Activated T-cell treated with anti-CD3 and anti-CD28 coated beads, Interleukin-2, amount 50 U/mL, for 72 hours (primary cell): ENCODE measurements around the gene TSPAN31. TPM values are rescaled to one million over a fixed set of nuclear protein-coding genes. Genes with fewer than 3 reads are reported as not detected.
A peak's percentile ranks its signal among the peaks of the same experiment; 100 is the strongest.

ENCODE experiments used
- ATAC-seq, 2 donors: fragments of 150-1000 bp; cut with Tn5 transposase; replicated peaks in 1 of 2; 2 replicates each; pipeline ENCODE4 v1.10.0; 2021; ENCODE audit warnings: moderate library complexity in 2 of 2, mild to moderate bottlenecking in 1 of 2
- DNase-seq, 2 donors: peaks; one replicate each; pipeline ENCODE4 v3.0.0; 2021 to 2022; ENCODE audit warnings: mixed read lengths in 1 of 2
- H3K27ac Mint-ChIP-seq: one replicate; pipeline ENCODE4 v1.8.0; 2022; ENCODE audit warnings: mild to moderate bottlenecking, moderate library complexity, mixed read lengths
- H3K27me3 Mint-ChIP-seq: one replicate; pipeline ENCODE4 v1.8.0; 2022; ENCODE audit warnings: low read depth, mixed read lengths
- H3K36me3 Mint-ChIP-seq, 2 donors: one replicate each; pipeline ENCODE4 v1.8.0; 2022; ENCODE audit warnings: mixed read lengths in 2 of 2, mild to moderate bottlenecking in 1 of 2; ENCODE audit not compliant: insufficient read depth in 2 of 2
- H3K4me1 Mint-ChIP-seq: one replicate; pipeline ENCODE4 v1.8.0; 2022; ENCODE audit warnings: low read depth, mixed read lengths
- H3K4me3 Mint-ChIP-seq, 2 donors: one replicate each; pipeline ENCODE4 v1.8.0; 2022; ENCODE audit warnings: mild to moderate bottlenecking in 2 of 2, mixed read lengths in 2 of 2, moderate library complexity in 2 of 2
- H3K9me3 Mint-ChIP-seq, 2 donors: one replicate each; pipeline ENCODE4 v1.8.0; 2022; ENCODE audit warnings: mixed read lengths in 2 of 2
- total RNA-seq, 2 donors: library from RNA; stranded (reverse); gene quantifications; one replicate each; pipeline ENCODE4 v1.2.3, GENCODE V29; 2022

The TSPAN31 gene
- total RNA-seq, 2 donors from 2014 or later: 18.2 to 19.6 TPM

GRCh38 chr12:57775044-57775443 lies 30.2 kb downstream of the TSPAN31 start:
- Mint-ChIP-seq H3K4me1 (peaks cover 32% of the 10 kb centered on the region), H3K27me3 (no peaks in the 10 kb centered on the region), H3K36me3 (peaks cover 6 to 11% of the 10 kb centered on the region in 2 donors), H3K9me3 (no peaks in the 10 kb centered on the region), H3K4me3 (no peak overlapping the region), H3K27ac (no peak overlapping the region)
- DNase-seq (no peak), ATAC-seq (no peak)

- H3K27me3 Mint-ChIP-seq: no peaks in the 10 kb centered on the region
- peaks cover 6 to 8% of the 10 kb centered on the region in 2 donors for H3K36me3 Mint-ChIP-seq
- DNase-seq: no peak
- no peak overlapping the region for H3K4me3 Mint-ChIP-seq
- H3K27ac Mint-ChIP-seq: no peak overlapping the region
- peaks cover 25% of the 10 kb centered on the region for H3K4me1 Mint-ChIP-seq
- no peak for ATAC-seq
- H3K9me3 Mint-ChIP-seq: no peaks in the 10 kb centered on the region
Measured at GRCh38 chr12:57775563-57776246, 30.9 kb downstream of the TSPAN31 start.

GRCh38 chr12:57776247-57776587 lies 31.4 kb downstream of the TSPAN31 start:
- H3K36me3 Mint-ChIP-seq: peaks cover 6 to 8% of the 10 kb centered on the region in 2 donors
- no peak overlapping the region for H3K4me3 Mint-ChIP-seq
- H3K9me3 Mint-ChIP-seq: no peaks in the 10 kb centered on the region
- H3K27ac Mint-ChIP-seq: no peak overlapping the region
- peaks cover 20% of the 10 kb centered on the region for H3K4me1 Mint-ChIP-seq
- DNase-seq (no peak), ATAC-seq (no peak)
- H3K27me3 Mint-ChIP-seq: no peaks in the 10 kb centered on the region

DNA sequence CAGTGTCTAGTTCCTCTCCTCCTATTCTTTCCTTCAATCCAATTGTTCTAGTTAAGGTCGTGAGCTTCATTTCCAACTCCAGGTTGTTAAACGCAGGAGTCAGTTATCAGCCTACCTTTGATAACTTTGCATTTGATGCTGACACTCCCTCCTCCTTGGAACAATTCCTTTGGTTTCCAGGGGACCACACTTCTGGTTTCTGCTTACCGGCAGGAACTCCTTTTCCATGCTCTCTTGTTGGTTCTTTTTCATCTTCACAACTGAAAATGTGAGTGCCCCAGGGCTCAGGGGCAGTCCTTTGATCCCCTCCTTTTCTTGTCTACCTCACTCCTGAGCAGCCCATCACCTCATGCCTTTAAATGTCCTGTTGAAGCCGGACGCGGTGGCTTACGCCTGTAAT lies 32.5 kb downstream of the TSPAN31 start:
- Mint-ChIP-seq H3K4me1 (peaks cover 22% of the 10 kb centered on the region), H3K9me3 (no peaks in the 10 kb centered on the region)
- ATAC-seq: no peak

GRCh38 chr12:57777911-57778310 lies 33.1 kb downstream of the TSPAN31 start:
- Mint-ChIP-seq H3K4me3 (no peak overlapping the region), H3K27me3 (no peaks in the 10 kb centered on the region), H3K27ac (no peak overlapping the region), H3K36me3 (peaks cover 6% of the 10 kb centered on the region in 2 donors), H3K4me1 (peaks cover 24% of the 10 kb centered on the region), H3K9me3 (no peaks in the 10 kb centered on the region)
- no peak for ATAC-seq
- DNase-seq: no peak

More for the DNA sequence above, 32.5 kb downstream of the TSPAN31 start:
- DNase-seq: no peak
- Mint-ChIP-seq H3K36me3 (peaks cover 3 to 6% of the 10 kb centered on the region in 2 donors), H3K27me3 (no peaks in the 10 kb centered on the region), H3K4me3 (no peak overlapping the region), H3K27ac (no peak overlapping the region)

- peaks cover 20% of the 10 kb centered on the region for H3K4me1 Mint-ChIP-seq
- no peaks in the 10 kb centered on the region for H3K9me3 Mint-ChIP-seq
- DNase-seq: no peak
- no peak overlapping the region for H3K4me3 Mint-ChIP-seq
- peak overlapping the region; percentile 17 for H3K27ac Mint-ChIP-seq
- no peaks in the 10 kb centered on the region for H3K27me3 Mint-ChIP-seq
- no peak for ATAC-seq
- peaks cover 6 to 11% of the 10 kb centered on the region in 2 donors for H3K36me3 Mint-ChIP-seq
Measured at GRCh38 chr12:57779736-57780135, 34.9 kb downstream of the TSPAN31 start.

DNA sequence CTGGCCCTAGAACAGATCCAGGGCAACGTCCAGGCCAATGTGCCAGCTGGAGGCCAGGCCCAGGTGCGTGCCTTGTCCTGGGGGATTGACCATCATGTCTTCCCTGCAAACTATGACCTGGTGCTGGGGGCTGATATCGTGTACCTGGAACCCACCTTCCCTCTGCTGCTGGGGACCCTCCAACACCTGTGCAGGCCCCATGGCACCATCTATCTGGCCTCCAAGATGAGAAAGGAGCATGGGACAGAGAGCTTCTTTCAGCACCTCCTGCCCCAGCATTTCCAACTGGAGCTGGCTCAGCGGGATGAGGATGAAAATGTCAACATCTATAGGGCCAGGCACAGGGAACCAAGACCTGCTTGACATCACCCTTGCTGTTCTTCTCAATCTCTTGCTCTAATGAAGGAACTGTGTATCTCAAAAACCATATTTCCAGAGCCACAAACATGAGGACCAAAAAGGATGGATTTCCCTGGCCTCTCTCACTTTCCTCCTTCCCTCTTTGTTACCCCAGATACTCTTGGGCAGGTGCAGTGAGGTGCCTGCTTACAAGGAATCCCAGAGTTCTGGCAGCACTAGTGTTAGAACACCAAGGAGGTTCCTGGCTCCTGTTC lies 35.6 kb downstream of the TSPAN31 start:
- peaks cover 6 to 11% of the 10 kb centered on the region in 2 donors for H3K36me3 Mint-ChIP-seq
- peaks cover 20% of the 10 kb centered on the region for H3K4me1 Mint-ChIP-seq
- H3K27ac Mint-ChIP-seq: no peak overlapping the region
- no peak overlapping the region for H3K4me3 Mint-ChIP-seq
- ATAC-seq (no peak), DNase-seq (no peak)
- H3K9me3 Mint-ChIP-seq: no peaks in the 10 kb centered on the region
- no peaks in the 10 kb centered on the region for H3K27me3 Mint-ChIP-seq

- Mint-ChIP-seq H3K9me3 (no peaks in the 10 kb centered on the region), H3K36me3 (peaks cover 1 to 13% of the 10 kb centered on the region in 2 donors), H3K27me3 (no peaks in the 10 kb centered on the region), H3K4me3 (no peak overlapping the region), H3K27ac (peak overlapping the region; percentile 97), H3K4me1 (peaks cover 20% of the 10 kb centered on the region)
- DNase-seq (no peak), ATAC-seq (no peak)
Measured at GRCh38 chr12:57781244-57781643, 36.4 kb downstream of the TSPAN31 start.

GRCh38 chr12:57781801-57782200 lies 37.0 kb downstream of the TSPAN31 start:
- ATAC-seq (no peak), DNase-seq (no peak)
- H3K4me3 Mint-ChIP-seq: peak overlapping the region in 1 of 2 donors; percentile 98
- H3K36me3 Mint-ChIP-seq: peaks cover 1 to 18% of the 10 kb centered on the region in 2 donors
- no peaks in the 10 kb centered on the region for H3K9me3 Mint-ChIP-seq
- H3K27me3 Mint-ChIP-seq: no peaks in the 10 kb centered on the region
- H3K27ac Mint-ChIP-seq: peak overlapping the region; percentile 97
- peaks cover 20% of the 10 kb centered on the region for H3K4me1 Mint-ChIP-seq

- Mint-ChIP-seq H3K27me3 (no peaks in the 10 kb centered on the region), H3K27ac (peak overlapping the region; percentile 97), H3K9me3 (no peaks in the 10 kb centered on the region), H3K4me3 (peak overlapping the region; percentile 98), H3K36me3 (peaks cover 1 to 18% of the 10 kb centered on the region in 2 donors), H3K4me1 (peaks cover 20% of the 10 kb centered on the region)
- ATAC-seq (peak in 1 of 2 donors; percentile 1), DNase-seq (no peak)
Measured at GRCh38 chr12:57782243-57782607, 37.4 kb downstream of the TSPAN31 start.

DNA sequence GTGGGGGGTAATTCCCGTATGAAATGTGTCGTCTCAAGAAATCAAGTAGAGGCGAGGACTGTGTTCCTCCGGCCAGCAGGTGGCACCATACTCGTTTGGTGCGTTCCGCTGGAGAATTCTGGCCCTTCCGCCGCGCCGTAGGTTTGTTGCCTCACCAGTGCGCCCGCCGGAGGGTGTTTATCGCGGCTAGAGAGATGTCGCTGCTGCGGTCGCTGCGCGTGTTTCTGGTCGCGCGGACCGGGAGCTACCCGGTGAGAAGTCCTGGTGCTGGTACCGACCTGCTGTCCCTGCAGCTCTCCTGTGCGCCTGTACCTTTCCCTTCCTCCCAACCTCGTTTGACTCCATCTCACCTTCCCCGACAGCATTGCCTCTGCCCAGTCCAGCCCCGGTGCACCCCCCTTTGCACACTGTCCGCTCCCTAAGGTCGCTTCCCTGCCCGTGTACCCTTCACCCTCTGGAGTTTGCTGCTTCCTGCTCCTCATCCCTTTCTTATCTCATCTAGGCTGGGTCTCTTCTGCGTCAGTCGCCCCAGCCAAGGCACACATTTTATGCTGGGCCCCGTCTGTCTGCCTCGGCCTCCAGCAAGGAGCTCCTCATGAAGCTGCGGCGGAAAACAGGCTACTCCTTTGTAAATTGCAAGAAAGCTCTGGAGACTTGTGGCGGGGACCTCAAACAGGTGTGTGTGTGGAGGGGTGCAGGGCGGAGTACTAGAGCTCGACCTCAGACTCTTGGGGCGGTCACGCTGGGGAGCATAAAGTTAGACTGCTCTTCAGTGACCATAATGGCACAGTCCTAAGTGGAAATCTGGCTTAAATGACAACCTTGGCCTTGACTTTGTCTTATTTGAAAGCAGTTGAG lies 38.0 kb downstream of the TSPAN31 start, which contains the start of gene TSFM:
TSS of gene TSFM (plus strand) at position 180 of the 858 bp plus-strand sequence. CDS start at position 195, 15 bp downstream.
- Mint-ChIP-seq H3K27ac (peak within 1 kb of the TSS; percentile 97), H3K9me3 (no peaks in the 10 kb centered on the region), H3K4me3 (peak within 1 kb of the TSS; percentile 98), H3K4me1 (peaks cover 20% of the 10 kb centered on the region), H3K36me3 (peaks cover 1 to 23% of the 10 kb centered on the region in 2 donors), H3K27me3 (no peaks in the 10 kb centered on the region)
- DNase-seq (peak; percentile 97), ATAC-seq (peak; percentile 89 to 91)

GRCh38 chr12:57783466-57783801 lies 38.6 kb downstream of the TSPAN31 start:
- no peak for DNase-seq
- H3K9me3 Mint-ChIP-seq: no peaks in the 10 kb centered on the region
- H3K4me1 Mint-ChIP-seq: peaks cover 20% of the 10 kb centered on the region
- H3K27me3 Mint-ChIP-seq: no peaks in the 10 kb centered on the region
- peaks cover 0 to 24% of the 10 kb centered on the region in 2 donors for H3K36me3 Mint-ChIP-seq
- no peak for ATAC-seq
- H3K27ac Mint-ChIP-seq: peak overlapping the region; percentile 97
- peak overlapping the region; percentile 98 for H3K4me3 Mint-ChIP-seq

DNA sequence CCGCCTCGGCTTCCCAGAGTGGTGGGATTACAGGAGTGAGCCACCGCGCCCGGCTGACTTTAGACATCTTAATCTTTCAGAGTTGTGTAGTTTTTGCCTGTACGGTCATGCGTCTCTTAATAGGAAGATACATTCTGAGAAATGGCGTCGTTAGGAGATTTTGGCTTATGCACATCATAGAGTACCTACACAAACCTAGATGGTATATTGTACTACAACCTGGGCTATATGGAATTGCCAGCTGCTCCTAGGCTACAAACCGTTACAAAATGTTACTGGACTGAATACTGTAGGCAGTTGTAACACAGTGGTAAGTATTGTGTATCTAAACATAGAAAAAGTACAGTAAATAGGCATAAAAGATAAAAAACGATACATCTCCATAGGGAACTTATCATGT lies 39.0 kb downstream of the TSPAN31 start:
- ATAC-seq (no peak), DNase-seq (no peak)
- Mint-ChIP-seq H3K4me3 (peak overlapping the region; percentile 65 to 72), H3K36me3 (peaks cover 0 to 26% of the 10 kb centered on the region in 2 donors), H3K27me3 (no peaks in the 10 kb centered on the region), H3K9me3 (no peaks in the 10 kb centered on the region), H3K4me1 (peaks cover 20% of the 10 kb centered on the region), H3K27ac (peak overlapping the region; percentile 62)
